Mesothelial cell of epicardium (in vitro differentiated cells): ENCODE data around the gene SRPK1. TPM values are rescaled to one million over a fixed set of nuclear protein-coding genes. Genes with fewer than 3 reads are reported as not detected.

Experiments
- DNase-seq, 2 experiments: peaks; one replicate each; pipeline ENCODE4 v3.0.0; 2021; ENCODE audit warnings: low spot score in 2 of 2; ENCODE audit not compliant: unreplicated experiment in 2 of 2
- H3K27ac Mint-ChIP-seq: 2 replicates; pipeline ENCODE4 v1.8.0; 2021; ENCODE audit warnings: mixed read lengths
- H3K27me3 Mint-ChIP-seq: 2 replicates; pipeline ENCODE4 v1.8.0; 2021; ENCODE audit warnings: low read depth, mixed read lengths
- H3K36me3 Mint-ChIP-seq: 2 replicates; pipeline ENCODE4 v1.8.0; 2021; ENCODE audit warnings: mixed read lengths
- H3K4me1 Mint-ChIP-seq: 2 replicates; pipeline ENCODE4 v1.8.0; 2021; ENCODE audit warnings: mixed read lengths
- H3K4me3 Mint-ChIP-seq: 2 replicates; pipeline ENCODE4 v1.8.0; 2021; ENCODE audit warnings: mild to moderate bottlenecking, moderate library complexity, mixed read lengths
- H3K9me3 Mint-ChIP-seq: 2 replicates; pipeline ENCODE4 v1.8.0; 2021; ENCODE audit warnings: mixed read lengths
- CTCF ChIP-seq: fragments of 200-600 bp; sonication (generic); IDR thresholded peaks from one replicate; pipeline ENCODE4 v1.5.0; 2021; ENCODE audit warnings: antibody characterized with exemption; ENCODE audit not compliant: unreplicated experiment
- total RNA-seq: library from RNA; stranded (reverse); gene quantifications from 3 replicates; pipeline ENCODE4 v1.2.1, GENCODE V29; 2021

Gene SRPK1
- total RNA-seq, 1 donor from 2014 or later: 70.2 TPM

DNA sequence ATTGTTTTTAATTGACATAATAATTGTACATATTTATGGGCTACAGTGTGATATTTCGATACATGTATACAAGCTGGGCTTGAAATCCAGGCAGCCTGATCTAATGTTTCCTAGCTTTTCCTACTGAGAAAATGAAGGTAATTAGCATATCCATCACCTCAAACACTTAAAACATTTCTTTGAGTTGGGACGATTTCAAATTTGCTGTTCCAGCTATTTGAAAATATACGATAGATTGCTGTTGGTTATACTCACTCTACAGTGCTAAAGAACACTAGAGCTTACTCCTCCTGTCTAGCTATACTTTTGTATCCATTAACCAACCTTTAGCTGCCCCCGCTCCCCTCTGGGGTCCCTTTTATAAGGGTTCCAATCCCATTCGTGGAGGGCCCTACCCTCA is 111.1 kb downstream of the SRPK1 start:
- Mint-ChIP-seq H3K4me3 (no peak overlapping the region), H3K4me1 (no peaks in the 10 kb centered on the region), H3K9me3 (no peaks in the 10 kb centered on the region), H3K27ac (no peak overlapping the region), H3K36me3 (no peaks in the 10 kb centered on the region), H3K27me3 (peaks cover 10% of the 10 kb centered on the region)
- TF ChIP-seq CTCF: no peak
- no peak for DNase-seq

DNA sequence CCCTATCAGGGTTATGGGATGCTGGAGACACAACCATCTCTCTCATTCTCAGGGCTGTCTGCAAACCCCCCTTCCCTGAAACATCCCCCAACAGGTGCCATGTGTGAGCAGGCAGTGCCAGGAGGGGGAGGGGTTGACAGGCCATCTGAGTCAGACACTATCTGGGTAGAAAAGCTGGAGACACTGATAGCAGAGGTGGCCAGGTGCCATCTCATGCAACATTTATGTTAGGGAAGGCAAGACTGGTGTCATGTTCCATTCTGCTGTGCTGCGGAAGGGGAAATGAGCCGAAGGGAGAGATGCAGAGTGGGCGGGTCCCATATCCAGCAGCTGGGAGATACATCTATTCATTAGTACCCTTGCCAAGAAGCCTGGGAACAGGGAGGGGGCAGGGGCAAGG is 112.2 kb downstream of the SRPK1 start:
- Mint-ChIP-seq H3K9me3 (no peaks in the 10 kb centered on the region), H3K4me1 (no peaks in the 10 kb centered on the region)
- DNase-seq: no peak

GRCh38 chr6:35804996-35805736 is 115.7 kb downstream of the SRPK1 start, which contains the start of gene LHFPL5:
LHFPL5 (plus strand) TSS chr6:35805352; CDS start chr6:35805671, 319 bp downstream.
- Mint-ChIP-seq H3K4me3 (peak within 1 kb of the TSS; percentile 53), H3K27me3 (peaks cover 10% of the 10 kb centered on the region), H3K36me3 (no peaks in the 10 kb centered on the region), H3K4me1 (no peaks in the 10 kb centered on the region), H3K9me3 (no peaks in the 10 kb centered on the region), H3K27ac (no peak within 1 kb of the TSS)
- no peak for TF ChIP-seq CTCF
- DNase-seq: peak; percentile 78 to 87

More for the DNA sequence above, 112.2 kb downstream of the SRPK1 start:
- Mint-ChIP-seq H3K36me3 (no peaks in the 10 kb centered on the region), H3K27me3 (peaks cover 10% of the 10 kb centered on the region), H3K4me3 (no peak overlapping the region), H3K27ac (no peak overlapping the region)
- no peak for TF ChIP-seq CTCF

GRCh38 chr6:35801148-35801547 is 119.8 kb downstream of the SRPK1 start:
- DNase-seq: no peak
- Mint-ChIP-seq H3K9me3 (no peaks in the 10 kb centered on the region), H3K36me3 (no peaks in the 10 kb centered on the region), H3K4me3 (no peak overlapping the region), H3K4me1 (no peaks in the 10 kb centered on the region), H3K27ac (no peak overlapping the region), H3K27me3 (peaks cover under 1% of the 10 kb centered on the region)
- TF ChIP-seq CTCF: no peak

- Mint-ChIP-seq H3K9me3 (no peaks in the 10 kb centered on the region), H3K4me3 (no peak overlapping the region), H3K36me3 (no peaks in the 10 kb centered on the region), H3K27ac (no peak overlapping the region), H3K27me3 (peaks cover 5% of the 10 kb centered on the region), H3K4me1 (no peaks in the 10 kb centered on the region)
- no peak for DNase-seq
- TF ChIP-seq CTCF: no peak
Observed at GRCh38 chr6:35798706-35799105, 122.2 kb downstream of the SRPK1 start.
